Liver (tissue), 3 donors: ENCODE measurements around the gene ALDH2.

Source experiments
- CTCF ChIP-seq: fragments of 150-350 bp; IDR thresholded peaks from 2 replicates; pipeline ENCODE4 v1.5.1; 2017; ENCODE audit warnings: improper control_type of control experiment, low read depth, low read length; ENCODE audit not compliant: missing input control
- RAD21 ChIP-seq, 2 donors: IDR thresholded peaks; 2 replicates each; pipeline ENCODE4 v1.6.1; 2016; ENCODE audit warnings: antibody characterized with exemption in 2 of 2, mild to moderate bottlenecking in 2 of 2
- SP1 ChIP-seq: IDR thresholded peaks from 2 replicates; pipeline ENCODE4 v1.6.1; 2018; ENCODE audit warnings: antibody characterized with exemption, mild to moderate bottlenecking
- donor health status: healthy.
- donor health status: healthy.

GRCh38 chr12:111768159-111768895, 1.6 kb downstream of the ALDH2 start:
- TF ChIP-seq CTCF (no peak), SP1 (no peak), RAD21 (IDR thresholded peaks at IDR 0.05) (no peak)
